Measurements from ENCODE around the gene CCDC39.

Gene CCDC39

DNA sequence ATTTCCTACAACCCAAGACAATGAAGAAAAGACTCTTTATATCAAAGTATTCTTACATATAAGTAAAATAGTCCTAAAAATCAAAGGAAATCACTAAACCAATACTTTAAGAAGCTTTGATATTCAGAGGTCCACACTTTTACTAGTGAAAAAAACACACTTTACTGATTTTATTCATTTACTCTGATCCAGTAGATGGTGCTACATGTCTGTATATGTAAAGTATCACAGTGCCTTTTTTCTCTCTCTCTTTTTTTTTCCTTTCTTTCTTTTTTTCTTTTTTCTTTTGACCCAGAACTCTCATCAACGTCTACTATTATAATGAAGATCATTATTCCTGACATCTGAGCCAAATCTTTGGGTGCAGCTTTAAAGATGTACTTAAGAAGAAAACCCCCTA lies 10.8 kb upstream of the CCDC39 start:
- Histone ChIP-seq H3K4me3 (ENCODE audit: low read depth, low read length) (no peak overlapping the region), H3K79me2 (no peaks in the 10 kb centered on the region), H3K4me1 (no peaks in the 10 kb centered on the region), H3K9me3 (ENCODE audit: control insufficient read depth, low read length) (no peaks in the 10 kb centered on the region), H3K36me3 (ENCODE audit: control insufficient read depth, insufficient read depth, low read length) (no peaks in the 10 kb centered on the region), H3K9ac (no peak overlapping the region), H2AFZ (no peak overlapping the region), H3K27ac (no peak overlapping the region), H3K4me2 (ENCODE audit: low read length) (no peak overlapping the region), H3K27me3 (ENCODE audit: control insufficient read depth, insufficient read depth, low read length) (no peaks in the 10 kb centered on the region)
- no peak for TF ChIP-seq CTCF (IDR thresholded peaks at IDR 0.05)

DNA sequence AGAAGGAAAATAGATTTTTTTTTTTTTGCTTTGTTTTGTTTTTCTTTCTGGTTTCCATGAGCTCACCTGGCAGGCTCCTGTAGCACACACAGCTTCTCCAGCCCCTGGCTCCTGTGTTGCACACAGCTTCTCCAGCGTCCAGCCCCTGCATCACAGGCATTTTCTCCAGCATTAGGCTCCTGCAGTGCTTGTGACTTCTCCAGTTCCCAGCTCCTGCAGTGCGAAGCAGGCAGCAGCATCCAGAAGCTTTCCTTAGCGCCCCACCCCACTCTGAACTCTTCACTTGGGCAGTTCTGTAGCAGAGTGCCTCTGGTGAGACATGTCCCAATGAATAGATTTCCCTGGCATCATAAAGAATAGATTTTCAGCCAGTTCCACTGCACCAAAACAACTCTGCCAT lies 5.5 kb upstream of the CCDC39 start:
- Histone ChIP-seq H3K9me3 (ENCODE audit: control insufficient read depth, low read length) (no peaks in the 10 kb centered on the region), H3K36me3 (ENCODE audit: control insufficient read depth, insufficient read depth, low read length) (no peaks in the 10 kb centered on the region), H3K27ac (no peak overlapping the region), H2AFZ (no peak overlapping the region), H3K4me3 (ENCODE audit: low read depth, low read length) (no peak overlapping the region), H3K4me1 (no peaks in the 10 kb centered on the region), H3K79me2 (no peaks in the 10 kb centered on the region), H3K27me3 (ENCODE audit: control insufficient read depth, insufficient read depth, low read length) (no peaks in the 10 kb centered on the region), H3K4me2 (ENCODE audit: low read length) (no peak overlapping the region), H3K9ac (no peak overlapping the region)
- no peak for TF ChIP-seq CTCF (IDR thresholded peaks at IDR 0.05)

- no peak overlapping the region for H3K27ac ChIP-seq
- H3K4me1 ChIP-seq: no peaks in the 10 kb centered on the region
- no peak overlapping the region for H3K4me2 ChIP-seq (ENCODE audit: low read length)
- H2AFZ ChIP-seq: no peak overlapping the region
- no peak overlapping the region for H3K9ac ChIP-seq
- H3K4me3 ChIP-seq (ENCODE audit: low read depth, low read length): no peak overlapping the region
- no peaks in the 10 kb centered on the region for H3K27me3 ChIP-seq (ENCODE audit: control insufficient read depth, insufficient read depth, low read length)
- TF ChIP-seq CTCF (IDR thresholded peaks at IDR 0.05): no peak
- no peaks in the 10 kb centered on the region for H3K36me3 ChIP-seq (ENCODE audit: control insufficient read depth, insufficient read depth, low read length)
- no peaks in the 10 kb centered on the region for H3K79me2 ChIP-seq
- H3K9me3 ChIP-seq (ENCODE audit: control insufficient read depth, low read length): no peaks in the 10 kb centered on the region
Measured at GRCh38 chr3:180683816-180684215, 4.5 kb upstream of the CCDC39 start.

GRCh38 chr3:180680097-180680430 lies 775 bp upstream of the CCDC39 start:
- peak overlapping the region; percentile 98 for H3K4me2 ChIP-seq (ENCODE audit: low read length)
- H3K27ac ChIP-seq: peak overlapping the region; percentile 56
- H3K27me3 ChIP-seq (ENCODE audit: control insufficient read depth, insufficient read depth, low read length): no peaks in the 10 kb centered on the region
- H3K4me3 ChIP-seq (ENCODE audit: low read depth, low read length): peak overlapping the region; percentile 81
- no peaks in the 10 kb centered on the region for H3K4me1 ChIP-seq
- no peaks in the 10 kb centered on the region for H3K9me3 ChIP-seq (ENCODE audit: control insufficient read depth, low read length)
- peak; percentile 56 for TF ChIP-seq CTCF (IDR thresholded peaks at IDR 0.05)
- H3K9ac ChIP-seq: no peak overlapping the region
- peak overlapping the region; percentile 93 for H2AFZ ChIP-seq
- H3K79me2 ChIP-seq: no peaks in the 10 kb centered on the region
- H3K36me3 ChIP-seq (ENCODE audit: control insufficient read depth, insufficient read depth, low read length): no peaks in the 10 kb centered on the region

GRCh38 chr3:180678231-180678630 lies 1.1 kb downstream of the CCDC39 start:
- Histone ChIP-seq H3K4me3 (ENCODE audit: low read depth, low read length) (peak overlapping the region; percentile 81), H3K27ac (no peak overlapping the region), H3K4me2 (ENCODE audit: low read length) (peak overlapping the region; percentile 98), H3K4me1 (no peaks in the 10 kb centered on the region), H3K9me3 (ENCODE audit: control insufficient read depth, low read length) (no peaks in the 10 kb centered on the region), H2AFZ (peak overlapping the region; percentile 93), H3K27me3 (ENCODE audit: control insufficient read depth, insufficient read depth, low read length) (no peaks in the 10 kb centered on the region), H3K36me3 (ENCODE audit: control insufficient read depth, insufficient read depth, low read length) (no peaks in the 10 kb centered on the region), H3K9ac (no peak overlapping the region), H3K79me2 (no peaks in the 10 kb centered on the region)
- TF ChIP-seq CTCF (IDR thresholded peaks at IDR 0.05): no peak
